Islet precursor cell (in vitro differentiated cells): ENCODE data around the gene GPR137B.

ENCODE experiments used
- DNase-seq: peaks from one replicate; pipeline ENCODE4 v3.0.0-alpha.2; 2018

The GPR137B gene, protein sequence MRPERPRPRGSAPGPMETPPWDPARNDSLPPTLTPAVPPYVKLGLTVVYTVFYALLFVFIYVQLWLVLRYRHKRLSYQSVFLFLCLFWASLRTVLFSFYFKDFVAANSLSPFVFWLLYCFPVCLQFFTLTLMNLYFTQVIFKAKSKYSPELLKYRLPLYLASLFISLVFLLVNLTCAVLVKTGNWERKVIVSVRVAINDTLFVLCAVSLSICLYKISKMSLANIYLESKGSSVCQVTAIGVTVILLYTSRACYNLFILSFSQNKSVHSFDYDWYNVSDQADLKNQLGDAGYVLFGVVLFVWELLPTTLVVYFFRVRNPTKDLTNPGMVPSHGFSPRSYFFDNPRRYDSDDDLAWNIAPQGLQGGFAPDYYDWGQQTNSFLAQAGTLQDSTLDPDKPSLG

GRCh38 chr1:236142253-236143103 is at the start of gene GPR137B:
GPR137B (plus strand) TSS chr1:236142539; CDS start chr1:236142623, 84 bp downstream.
- DNase-seq, result peak; percentile 72

- no peak for DNase-seq
Measured at GRCh38 chr1:236092899-236093298, 49.4 kb upstream of the GPR137B start.

GRCh38 chr1:236095705-236096520 is 46.4 kb upstream of the GPR137B start:
- DNase-seq, result no peak

GRCh38 chr1:236096660-236097482 is 45.5 kb upstream of the GPR137B start:
- peak; percentile 94 for DNase-seq

GRCh38 chr1:236098267-236098666 is 44.1 kb upstream of the GPR137B start:
- DNase-seq, result no peak

DNA sequence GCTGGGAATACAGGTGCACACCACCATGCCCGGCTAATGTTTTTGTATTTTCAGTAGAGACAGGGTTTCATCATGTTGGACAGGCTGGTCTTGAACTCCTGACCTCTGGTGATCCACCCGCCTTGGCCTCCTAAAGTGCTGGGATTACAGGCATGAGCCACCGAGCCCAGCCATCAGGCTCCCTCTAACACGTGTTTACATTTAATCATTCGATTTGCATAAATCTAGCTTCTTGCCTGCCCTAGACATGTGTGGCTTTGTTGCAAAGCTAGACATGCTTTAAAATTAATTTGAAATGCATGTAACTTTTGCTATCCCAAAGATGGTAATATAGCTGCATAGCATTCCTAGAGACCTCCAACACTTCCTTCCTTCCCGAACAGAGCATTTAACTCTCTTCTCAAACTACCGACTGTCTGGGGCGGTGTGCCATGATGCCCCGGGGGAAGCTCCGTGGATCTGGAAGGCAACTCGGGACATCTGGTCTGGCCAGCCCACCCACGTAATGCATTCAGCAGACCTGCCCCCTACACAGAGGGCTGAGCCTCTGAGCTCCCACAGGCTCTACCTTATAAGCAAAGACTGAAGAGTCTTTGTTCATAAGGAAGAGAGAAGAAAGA is 42.9 kb upstream of the GPR137B start:
- DNase-seq, result peak; percentile 88

GRCh38 chr1:236100799-236101198 is 41.5 kb upstream of the GPR137B start:
- no peak for DNase-seq

DNA sequence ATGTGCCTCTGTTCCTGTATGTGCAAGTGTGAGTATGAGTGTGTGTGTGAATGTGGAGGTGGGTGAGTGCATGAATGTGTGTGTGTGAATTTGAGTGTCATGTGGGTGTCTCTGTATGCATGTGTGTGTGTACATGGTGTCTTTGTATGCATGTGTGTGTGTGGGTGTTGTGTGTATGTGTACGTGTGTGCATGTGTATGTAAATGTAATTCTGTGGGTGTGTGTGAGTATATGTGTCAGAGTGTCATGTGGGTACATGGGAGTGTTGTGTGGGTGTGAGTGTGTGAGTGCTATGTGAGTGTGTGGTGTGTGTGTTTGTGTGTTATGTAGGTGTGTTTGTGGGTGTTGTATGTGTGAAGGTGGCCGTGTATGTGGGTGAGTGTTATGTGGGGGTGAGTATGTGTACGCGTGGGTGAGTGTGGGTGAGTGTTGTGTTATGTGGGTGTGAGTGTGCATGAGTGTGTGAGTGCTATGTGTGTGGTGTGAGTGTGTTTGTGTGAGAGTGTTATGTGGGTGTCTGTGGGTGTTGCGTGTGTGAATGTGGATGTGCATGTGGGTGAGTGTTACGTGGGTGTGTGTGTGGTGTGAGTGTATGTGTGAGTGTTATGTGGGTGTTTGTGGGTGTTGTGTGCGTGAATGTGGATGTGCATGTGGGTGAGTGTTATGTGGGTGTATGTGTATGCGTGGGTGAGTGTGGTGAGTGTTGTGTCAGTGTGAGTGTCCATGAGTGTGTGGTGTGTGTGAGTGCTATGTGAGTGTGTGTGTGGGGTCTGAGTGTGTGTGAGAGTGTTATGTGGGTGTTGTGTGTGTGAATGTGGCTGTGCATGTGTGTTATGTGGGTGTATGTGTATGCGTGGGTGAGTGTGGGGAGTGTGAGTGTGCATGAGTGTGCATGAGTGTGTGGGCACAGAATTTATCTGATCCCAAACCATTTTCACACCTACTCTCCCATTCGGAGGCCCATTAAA is 40.8 kb upstream of the GPR137B start:
- DNase-seq, result no peak

- no peak for DNase-seq
Measured at GRCh38 chr1:236102611-236103010, 39.7 kb upstream of the GPR137B start.

DNA sequence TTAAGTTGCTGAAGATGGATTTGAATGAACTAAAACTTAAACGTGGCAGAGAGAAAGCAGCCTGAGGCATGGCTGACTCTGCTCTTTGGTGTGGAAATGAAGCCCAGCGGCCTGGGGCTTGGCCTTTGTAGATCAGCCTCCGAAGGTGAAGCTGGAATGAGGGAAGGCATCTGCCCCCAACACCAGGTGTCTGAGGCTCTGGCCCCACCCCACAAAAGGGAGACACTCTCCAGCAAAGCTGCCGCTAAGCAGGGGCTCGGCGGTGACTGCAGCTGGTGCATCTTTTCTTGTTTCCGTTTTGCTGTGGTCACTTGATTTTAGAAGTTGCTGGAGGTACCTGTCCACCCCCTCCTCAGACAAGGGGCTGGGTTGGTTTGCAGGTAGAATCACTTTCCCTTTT is 39.3 kb upstream of the GPR137B start:
- DNase-seq, result no peak

- DNase-seq, result no peak
Measured at GRCh38 chr1:236103646-236104218, 38.6 kb upstream of the GPR137B start.

DNA sequence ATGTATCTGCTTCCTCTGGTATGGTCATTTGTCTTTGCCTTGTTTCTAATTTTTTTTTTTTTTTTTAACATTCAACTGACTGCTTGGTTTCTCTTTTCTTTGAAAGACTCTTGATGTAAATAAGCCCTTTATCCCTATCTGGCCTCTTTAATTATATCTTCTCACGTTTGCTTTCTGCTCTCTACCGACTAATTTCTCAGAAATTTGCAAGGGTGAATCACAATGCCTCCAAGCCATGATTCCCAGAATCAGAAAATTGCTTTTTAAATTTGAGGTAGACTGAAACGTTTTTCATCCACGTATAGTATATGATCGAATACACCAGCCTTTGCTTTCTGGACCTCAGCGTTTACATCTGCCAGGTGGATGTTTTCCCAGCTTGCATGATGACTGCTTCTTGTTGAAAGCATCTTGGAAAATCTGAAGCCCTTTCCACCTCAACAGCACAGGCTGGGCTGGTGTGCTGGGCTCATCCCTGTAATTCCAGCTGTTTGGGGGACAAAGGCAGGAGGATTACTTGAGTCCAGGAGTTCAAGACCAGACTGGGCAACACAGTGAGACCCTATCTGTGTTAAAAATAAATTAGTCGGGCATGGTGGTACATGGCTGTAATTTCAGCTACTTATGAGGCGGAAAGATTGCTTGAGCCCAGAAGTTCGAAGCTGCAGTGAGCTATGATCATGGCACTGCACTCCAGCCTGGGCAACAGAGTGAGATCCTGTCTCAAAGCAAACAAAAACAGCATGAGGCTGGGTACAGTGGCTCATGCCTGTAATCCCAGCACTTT is 35.0 kb upstream of the GPR137B start:
- no peak for DNase-seq

DNA sequence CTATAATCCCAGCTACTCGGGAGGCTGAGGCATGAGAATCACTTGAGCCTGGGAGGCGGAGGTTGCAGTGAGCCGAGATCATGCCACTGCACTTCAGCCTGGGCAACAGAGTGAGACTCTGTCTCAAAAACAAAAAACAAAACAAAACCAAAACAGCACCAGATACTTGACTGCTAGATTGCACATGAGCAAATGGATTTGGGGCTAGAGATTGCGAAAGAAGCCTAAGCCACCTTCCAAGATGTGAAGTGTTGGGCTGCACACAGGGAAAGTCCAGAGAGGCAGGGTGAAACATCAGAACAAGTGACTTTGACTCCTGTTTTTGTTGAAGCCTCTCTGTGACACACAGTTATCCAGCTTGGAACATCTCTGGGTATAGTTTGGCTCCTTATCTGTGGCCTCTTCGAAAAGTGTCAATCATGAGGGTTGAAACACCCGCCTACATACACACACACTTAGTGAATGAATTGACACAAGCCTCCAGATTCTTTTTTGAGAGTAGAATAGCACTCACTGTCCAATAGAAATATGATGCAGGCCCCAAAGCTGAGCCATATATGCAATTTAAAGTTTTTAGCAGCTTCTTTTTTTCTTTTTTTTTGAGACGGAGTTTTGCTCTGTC is 34.2 kb upstream of the GPR137B start:
- DNase-seq, result no peak

DNA sequence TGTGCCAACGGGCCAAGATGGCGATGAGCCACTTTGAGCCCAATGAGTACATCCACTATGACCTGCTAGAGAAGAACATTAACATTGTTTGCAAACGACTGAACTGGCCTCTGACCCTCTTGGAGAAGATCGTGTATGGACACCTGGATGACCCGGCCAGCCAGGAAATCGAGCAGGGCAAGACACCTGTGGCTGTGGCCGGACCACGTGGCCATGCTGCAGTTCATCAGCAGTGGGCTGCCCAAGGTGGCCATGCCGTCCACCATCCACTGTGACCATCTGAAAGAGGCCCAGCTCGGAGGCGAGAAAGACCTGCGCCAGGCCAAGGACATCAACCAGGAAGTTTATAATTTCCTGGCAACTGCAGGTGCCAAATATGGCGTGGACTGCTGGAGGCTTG is 32.2 kb upstream of the GPR137B start:
- no peak for DNase-seq

GRCh38 chr1:236111527-236112331 is 30.6 kb upstream of the GPR137B start:
- DNase-seq, result no peak

DNA sequence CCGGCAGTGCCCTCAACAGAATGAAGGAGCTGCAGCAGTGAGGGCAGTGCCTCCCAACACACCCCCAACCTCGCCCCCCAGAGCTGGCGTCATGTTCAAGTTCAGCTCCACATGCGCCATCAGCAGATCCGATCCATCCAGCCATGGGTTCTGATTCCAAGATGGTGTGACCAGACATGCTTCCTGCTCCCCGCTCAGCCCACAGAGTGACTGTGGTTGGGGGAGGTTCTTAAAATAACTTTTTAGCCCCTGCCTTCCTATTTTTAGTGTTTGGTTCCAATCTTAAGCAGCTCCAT is 30.1 kb upstream of the GPR137B start:
- no peak for DNase-seq

GRCh38 chr1:236113324-236114032 is 28.9 kb upstream of the GPR137B start:
- DNase-seq, result no peak
